ENCODE data around the gene MAP3K12.

The MAP3K12 gene

DNA sequence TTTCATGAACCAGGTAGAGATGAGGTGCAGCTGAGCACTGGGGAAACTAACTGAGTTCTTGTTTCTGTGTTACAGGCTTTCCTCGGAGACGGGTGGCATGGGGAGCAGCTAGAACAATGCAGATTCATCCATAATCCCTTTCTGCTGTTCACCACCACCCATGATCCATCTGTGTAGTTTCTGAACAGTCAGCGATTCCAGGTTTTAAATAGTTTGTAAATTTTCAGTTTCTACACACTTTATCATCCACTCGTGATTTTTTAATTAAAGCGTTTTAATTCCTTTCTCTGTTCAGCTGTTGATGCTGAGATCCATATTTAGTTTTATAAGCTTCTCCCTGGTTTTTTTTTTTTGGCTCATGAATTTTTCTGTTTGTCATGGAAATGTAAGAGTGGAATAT, 19.9 kb downstream of the MAP3K12 start:
- Histone ChIP-seq H3K36me3 (ENCODE audit: insufficient read depth, low read length) (peaks cover 99% of the 10 kb centered on the region), H3K79me2 (ENCODE audit: insufficient read depth, low read length) (no peaks in the 10 kb centered on the region), H3K4me2 (ENCODE audit: low read length) (no peak overlapping the region), H3K9ac (ENCODE audit: low read length) (no peak overlapping the region), H3K9me2 (ENCODE audit: low read depth, low read length) (no peaks in the 10 kb centered on the region), H3F3A (ENCODE audit: insufficient read depth, low read length) (peaks cover 7% of the 10 kb centered on the region; the same call in 1 of the 2 replicates), H4K20me1 (ENCODE audit: insufficient read depth, low read length) (no peaks in the 10 kb centered on the region), H2AFZ (ENCODE audit: low read length) (no peak overlapping the region), H3K9me3 (ENCODE audit: low read length) (no peaks in the 10 kb centered on the region), H3K27me3 (ENCODE audit: insufficient read depth, low read length) (no peaks in the 10 kb centered on the region), H3K27ac (ENCODE audit: low read depth, low read length, poor library complexity, severe bottlenecking) (no peak overlapping the region), H3K4me1 (ENCODE audit: insufficient read depth, low read length, severe bottlenecking) (no peaks in the 10 kb centered on the region), H3K4me3 (ENCODE audit: low read depth, low read length, poor library complexity, severe bottlenecking) (no peak overlapping the region)
- TF ChIP-seq, protein P1, sequence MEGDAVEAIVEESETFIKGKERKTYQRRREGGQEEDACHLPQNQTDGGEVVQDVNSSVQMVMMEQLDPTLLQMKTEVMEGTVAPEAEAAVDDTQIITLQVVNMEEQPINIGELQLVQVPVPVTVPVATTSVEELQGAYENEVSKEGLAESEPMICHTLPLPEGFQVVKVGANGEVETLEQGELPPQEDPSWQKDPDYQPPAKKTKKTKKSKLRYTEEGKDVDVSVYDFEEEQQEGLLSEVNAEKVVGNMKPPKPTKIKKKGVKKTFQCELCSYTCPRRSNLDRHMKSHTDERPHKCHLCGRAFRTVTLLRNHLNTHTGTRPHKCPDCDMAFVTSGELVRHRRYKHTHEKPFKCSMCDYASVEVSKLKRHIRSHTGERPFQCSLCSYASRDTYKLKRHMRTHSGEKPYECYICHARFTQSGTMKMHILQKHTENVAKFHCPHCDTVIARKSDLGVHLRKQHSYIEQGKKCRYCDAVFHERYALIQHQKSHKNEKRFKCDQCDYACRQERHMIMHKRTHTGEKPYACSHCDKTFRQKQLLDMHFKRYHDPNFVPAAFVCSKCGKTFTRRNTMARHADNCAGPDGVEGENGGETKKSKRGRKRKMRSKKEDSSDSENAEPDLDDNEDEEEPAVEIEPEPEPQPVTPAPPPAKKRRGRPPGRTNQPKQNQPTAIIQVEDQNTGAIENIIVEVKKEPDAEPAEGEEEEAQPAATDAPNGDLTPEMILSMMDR (IDR thresholded peaks at IDR 0.05; ENCODE audit: low read length) = no peak
- TF ChIP-seq EZH2 (IDR thresholded peaks at IDR 0.05; ENCODE audit: borderline replicate concordance, low read length) = no peak

GRCh38 chr12:53478865-53479264, 20.4 kb downstream of the MAP3K12 start:
- Histone ChIP-seq H2AFZ (ENCODE audit: low read length) (no peak overlapping the region), H3K9me2 (ENCODE audit: low read depth, low read length) (no peaks in the 10 kb centered on the region), H3K9me3 (ENCODE audit: low read length) (no peaks in the 10 kb centered on the region), H3K4me3 (ENCODE audit: low read depth, low read length, poor library complexity, severe bottlenecking) (no peak overlapping the region), H3K9ac (ENCODE audit: low read length) (no peak overlapping the region), H3F3A (ENCODE audit: insufficient read depth, low read length) (peaks cover 3% of the 10 kb centered on the region; the same call in 1 of the 2 replicates), H4K20me1 (ENCODE audit: insufficient read depth, low read length) (no peaks in the 10 kb centered on the region), H3K79me2 (ENCODE audit: insufficient read depth, low read length) (no peaks in the 10 kb centered on the region), H3K36me3 (ENCODE audit: insufficient read depth, low read length) (peaks cover 99% of the 10 kb centered on the region), H3K27ac (ENCODE audit: low read depth, low read length, poor library complexity, severe bottlenecking) (no peak overlapping the region), H3K4me1 (ENCODE audit: insufficient read depth, low read length, severe bottlenecking) (no peaks in the 10 kb centered on the region), H3K4me2 (ENCODE audit: low read length) (no peak overlapping the region), H3K27me3 (ENCODE audit: insufficient read depth, low read length) (no peaks in the 10 kb centered on the region)
- TF ChIP-seq, protein P1 (IDR thresholded peaks at IDR 0.05; ENCODE audit: low read length) = no peak
- no peak for TF ChIP-seq EZH2 (IDR thresholded peaks at IDR 0.05; ENCODE audit: borderline replicate concordance, low read length)

DNA sequence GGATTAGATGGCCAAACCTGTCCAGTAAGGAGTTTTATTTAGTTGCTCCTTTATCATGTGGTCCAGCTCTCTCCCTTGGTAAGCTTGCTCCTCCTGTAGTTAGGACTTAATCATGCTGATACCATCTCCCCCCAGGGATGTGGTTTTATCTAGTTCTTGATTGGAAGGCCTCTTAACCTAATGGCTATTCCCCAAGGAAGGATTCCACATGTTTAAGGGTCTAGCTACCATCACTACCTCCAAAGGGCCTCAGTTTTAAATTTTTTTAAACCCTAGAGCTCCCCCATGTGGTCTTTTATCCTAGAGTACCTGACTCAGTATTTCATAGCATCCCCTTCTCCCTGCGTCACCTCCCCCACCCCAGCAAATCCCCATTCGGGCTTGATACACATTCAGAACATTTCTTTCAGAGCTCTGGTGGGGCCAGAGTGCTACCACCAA, 22.5 kb downstream of the MAP3K12 start:
- H3K27ac ChIP-seq (ENCODE audit: low read depth, low read length, poor library complexity, severe bottlenecking) = no peak overlapping the region
- H3K4me2 ChIP-seq (ENCODE audit: low read length) = no peak overlapping the region
- no peaks in the 10 kb centered on the region for H3K27me3 ChIP-seq (ENCODE audit: insufficient read depth, low read length)
- H4K20me1 ChIP-seq (ENCODE audit: insufficient read depth, low read length) = no peaks in the 10 kb centered on the region
- H3K79me2 ChIP-seq (ENCODE audit: insufficient read depth, low read length) = 0 out of 2 replicates have a peak, but pooled peaks cover 2% of the 10 kb centered on the region
- H3K36me3 ChIP-seq (ENCODE audit: insufficient read depth, low read length) = peaks cover 99% of the 10 kb centered on the region
- no peak overlapping the region for H3K4me3 ChIP-seq (ENCODE audit: low read depth, low read length, poor library complexity, severe bottlenecking)
- no peak overlapping the region for H2AFZ ChIP-seq (ENCODE audit: low read length)
- H3K4me1 ChIP-seq (ENCODE audit: insufficient read depth, low read length, severe bottlenecking) = no peaks in the 10 kb centered on the region
- no peak overlapping the region for H3K9ac ChIP-seq (ENCODE audit: low read length)
- no peaks in the 10 kb centered on the region for H3K9me3 ChIP-seq (ENCODE audit: low read length)
- no peaks in the 10 kb centered on the region for H3K9me2 ChIP-seq (ENCODE audit: low read depth, low read length)
- 0 out of 2 replicates have a peak, but pooled peaks cover 4% of the 10 kb centered on the region for H3F3A ChIP-seq (ENCODE audit: insufficient read depth, low read length)
- TF ChIP-seq, protein P1 (IDR thresholded peaks at IDR 0.05; ENCODE audit: low read length) = peak; percentile 58
- no peak for TF ChIP-seq EZH2 (IDR thresholded peaks at IDR 0.05; ENCODE audit: borderline replicate concordance, low read length)
